Neural progenitor cell (in vitro differentiated cells): Measurements from ENCODE around the gene TGM4.

ENCODE experiments used
- CTCF ChIP-seq: fragments of 200-600 bp; sonication (generic); IDR thresholded peaks from 2 replicates; pipeline ENCODE4 v1.5.1; 2017; ENCODE audit warnings: antibody characterized with exemption, mild to moderate bottlenecking
- EZH2 ChIP-seq: fragments of 200-600 bp; sonication (generic); IDR thresholded peaks from 2 replicates; pipeline ENCODE4 v1.6.1; 2017; ENCODE audit warnings: antibody characterized with exemption, mild to moderate bottlenecking, moderate library complexity
- EZH2phosphoT487 ChIP-seq: fragments of 200-600 bp; sonication (generic); IDR thresholded peaks from 2 replicates; pipeline ENCODE4 v1.6.1; 2017; ENCODE audit warnings: antibody characterized with exemption

- no peak for TF ChIP-seq EZH2
- TF ChIP-seq CTCF: no peak
- TF ChIP-seq EZH2phosphoT487: no peak
Observed at GRCh38 chr3:44899683-44900367, 25.4 kb downstream of the TGM4 start.
